ENCODE data around the gene CATSPER4.

DNA sequence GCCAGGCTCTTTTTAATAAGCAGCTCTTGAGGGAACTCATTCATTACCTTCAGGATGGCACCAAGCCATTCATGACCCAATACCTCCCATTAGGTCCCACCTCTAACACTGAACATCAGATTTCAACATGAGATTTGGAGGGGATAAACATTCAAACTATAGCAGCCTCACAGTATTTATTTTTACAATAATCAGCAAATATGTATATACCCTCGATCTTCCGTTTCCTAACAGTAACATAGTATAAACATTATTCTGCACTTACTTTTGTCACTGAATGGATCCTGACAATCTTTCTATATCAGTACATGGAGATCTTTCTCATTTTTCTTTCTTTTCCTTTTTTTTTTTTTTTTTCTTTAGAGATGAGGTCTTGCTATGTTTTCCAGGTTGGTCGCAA lies 5.4 kb downstream of the CATSPER4 start:
- TF ChIP-seq, protein P1, sequence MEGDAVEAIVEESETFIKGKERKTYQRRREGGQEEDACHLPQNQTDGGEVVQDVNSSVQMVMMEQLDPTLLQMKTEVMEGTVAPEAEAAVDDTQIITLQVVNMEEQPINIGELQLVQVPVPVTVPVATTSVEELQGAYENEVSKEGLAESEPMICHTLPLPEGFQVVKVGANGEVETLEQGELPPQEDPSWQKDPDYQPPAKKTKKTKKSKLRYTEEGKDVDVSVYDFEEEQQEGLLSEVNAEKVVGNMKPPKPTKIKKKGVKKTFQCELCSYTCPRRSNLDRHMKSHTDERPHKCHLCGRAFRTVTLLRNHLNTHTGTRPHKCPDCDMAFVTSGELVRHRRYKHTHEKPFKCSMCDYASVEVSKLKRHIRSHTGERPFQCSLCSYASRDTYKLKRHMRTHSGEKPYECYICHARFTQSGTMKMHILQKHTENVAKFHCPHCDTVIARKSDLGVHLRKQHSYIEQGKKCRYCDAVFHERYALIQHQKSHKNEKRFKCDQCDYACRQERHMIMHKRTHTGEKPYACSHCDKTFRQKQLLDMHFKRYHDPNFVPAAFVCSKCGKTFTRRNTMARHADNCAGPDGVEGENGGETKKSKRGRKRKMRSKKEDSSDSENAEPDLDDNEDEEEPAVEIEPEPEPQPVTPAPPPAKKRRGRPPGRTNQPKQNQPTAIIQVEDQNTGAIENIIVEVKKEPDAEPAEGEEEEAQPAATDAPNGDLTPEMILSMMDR (IDR thresholded peaks at IDR 0.05): no peak
- TF ChIP-seq POLR2AphosphoS5 (IDR thresholded peaks at IDR 0.05; ENCODE audit: insufficient read depth in 1 of 2, low read depth in 1 of 2): no peak
- TF ChIP-seq POLR2A (IDR thresholded peaks at IDR 0.05): no peak

Data from vagina (tissue), 2 donors.